Activated T-helper 1 cell treated with anti-CD3 and anti-CD28 coated beads, Interleukin-12 subunit alpha, Interleukin-12 subunit beta, Interleukin-2, Interleukin-4 antibody, amounts not matched to agents 30 ng/mL and 10 ng/mL and 1 ng/mL, durations not matched to agents 14 hours and 24 hours and 36 hours (primary cell): ENCODE results near the gene GUCD1. TPM values are rescaled to one million over a fixed set of nuclear protein-coding genes. Genes with fewer than 3 reads are reported as not detected.
"Not testable (repeated sequence)": the region's sequence is repeated elsewhere in the genome, so short reads cannot be mapped to it uniquely, and the experiment has no call there.

ENCODE experiments used
- DNase-seq: peaks from one replicate; pipeline ENCODE4 v3.0.0; 2021; ENCODE audit warnings: low spot score
- H3K27ac Mint-ChIP-seq: one replicate; pipeline ENCODE4 v1.8.0; 2021; ENCODE audit warnings: mild to moderate bottlenecking, mixed read lengths
- H3K27me3 Mint-ChIP-seq: one replicate; pipeline ENCODE4 v1.8.0; 2022; ENCODE audit warnings: mild to moderate bottlenecking, moderate library complexity, mixed read lengths; ENCODE audit not compliant: insufficient read depth
- H3K36me3 Mint-ChIP-seq: one replicate; pipeline ENCODE4 v1.8.0; 2021; ENCODE audit warnings: low read depth, mixed read lengths
- H3K4me1 Mint-ChIP-seq: one replicate; pipeline ENCODE4 v1.8.0; 2021; ENCODE audit warnings: low read depth, mixed read lengths
- H3K4me3 Mint-ChIP-seq: one replicate; pipeline ENCODE4 v1.8.0; 2021; ENCODE audit warnings: mild to moderate bottlenecking, moderate library complexity, mixed read lengths
- H3K9me3 Mint-ChIP-seq: one replicate; pipeline ENCODE4 v1.8.0; 2021; ENCODE audit warnings: mixed read lengths
- intact Hi-C: fragments of 100-400 bp; cut with micrococcal nuclease; formaldehyde crosslinking; loops from one replicate; pipeline ENCODE4 v1.15.1; 2024
- total RNA-seq: library from RNA; stranded (reverse); gene quantifications from 2 replicates; pipeline ENCODE4 v1.2.3, GENCODE V29; 2022

The GUCD1 gene
- total RNA-seq, 1 donor from 2014 or later, result 123 TPM

GRCh38 chr22:24594569-24595120 is 39.7 kb upstream of the GUCD1 start:
- Mint-ChIP-seq H3K9me3 (no peaks in the 10 kb centered on the region), H3K4me1 (peaks cover 4% of the 10 kb centered on the region), H3K36me3 (no peaks in the 10 kb centered on the region), H3K27me3 (peaks cover 6% of the 10 kb centered on the region), H3K27ac (no peak overlapping the region), H3K4me3 (peak overlapping the region; percentile 19)
- no peak for DNase-seq
- intact Hi-C loops, result no loop called here

- Mint-ChIP-seq H3K27ac (no peak overlapping the region), H3K27me3 (peaks cover 6% of the 10 kb centered on the region), H3K4me1 (peaks cover 2% of the 10 kb centered on the region), H3K9me3 (no peaks in the 10 kb centered on the region), H3K36me3 (no peaks in the 10 kb centered on the region), H3K4me3 (peak overlapping the region; percentile 75)
- no peak for DNase-seq
- intact Hi-C loops, result no loop called here
These were observed 39.1 kb upstream of the GUCD1 start for GRCh38 chr22:24593836-24594568.

- DNase-seq, intact Hi-C loops, H3K9me3 Mint-ChIP-seq, H3K36me3 Mint-ChIP-seq, H3K27ac Mint-ChIP-seq, H3K27me3 Mint-ChIP-seq, H3K4me1 Mint-ChIP-seq: not testable (repeated sequence)
- H3K4me3 Mint-ChIP-seq, result peak overlapping the region; percentile 75
These were observed 38.6 kb upstream of the GUCD1 start for GRCh38 chr22:24593559-24593835.

GRCh38 chr22:24592851-24593558 is 38.1 kb upstream of the GUCD1 start, which contains the start of gene LRRC75B:
LRRC75B (minus strand) TSS chr22:24593073; CDS start chr22:24593039, 34 bp downstream.
- no peaks in the 10 kb centered on the region for H3K4me1 Mint-ChIP-seq
- no peaks in the 10 kb centered on the region for H3K9me3 Mint-ChIP-seq
- intact Hi-C loops, result no loop called here
- DNase-seq, result peak; percentile 46
- no peaks in the 10 kb centered on the region for H3K36me3 Mint-ChIP-seq
- peak within 1 kb of the TSS; percentile 79 for H3K27ac Mint-ChIP-seq
- H3K27me3 Mint-ChIP-seq, result peaks cover 6% of the 10 kb centered on the region
- H3K4me3 Mint-ChIP-seq, result peak within 1 kb of the TSS; percentile 90

- DNase-seq, result no peak
- H3K27me3 Mint-ChIP-seq, result peaks cover 6% of the 10 kb centered on the region
- intact Hi-C loops, result no loop called here
- peak overlapping the region; percentile 79 for H3K27ac Mint-ChIP-seq
- H3K36me3 Mint-ChIP-seq, result no peaks in the 10 kb centered on the region
- H3K9me3 Mint-ChIP-seq, result no peaks in the 10 kb centered on the region
- H3K4me3 Mint-ChIP-seq, result peak overlapping the region; percentile 90
- H3K4me1 Mint-ChIP-seq, result no peaks in the 10 kb centered on the region
These were observed 37.3 kb upstream of the GUCD1 start for GRCh38 chr22:24592058-24592850.

GRCh38 chr22:24591286-24591830 is 36.4 kb upstream of the GUCD1 start:
- Mint-ChIP-seq H3K9me3 (no peaks in the 10 kb centered on the region), H3K27ac (no peak overlapping the region), H3K36me3 (no peaks in the 10 kb centered on the region), H3K4me1 (no peaks in the 10 kb centered on the region), H3K4me3 (peak overlapping the region; percentile 39), H3K27me3 (peaks cover 6% of the 10 kb centered on the region)
- intact Hi-C loops, result no loop called here
- DNase-seq, result no peak

GRCh38 chr22:24590596-24591173 is 35.7 kb upstream of the GUCD1 start:
- no peaks in the 10 kb centered on the region for H3K4me1 Mint-ChIP-seq
- H3K36me3 Mint-ChIP-seq, result no peaks in the 10 kb centered on the region
- H3K27me3 Mint-ChIP-seq, result peaks cover 6% of the 10 kb centered on the region
- no peak overlapping the region for H3K27ac Mint-ChIP-seq
- H3K4me3 Mint-ChIP-seq, result no peak overlapping the region
- no peaks in the 10 kb centered on the region for H3K9me3 Mint-ChIP-seq
- no peak for DNase-seq
- intact Hi-C loops, result no loop called here

GRCh38 chr22:24589518-24590030 is 34.6 kb upstream of the GUCD1 start:
- intact Hi-C loops, result no loop called here
- peaks cover 5% of the 10 kb centered on the region for H3K27me3 Mint-ChIP-seq

GRCh38 chr22:24588757-24589481 is 34.0 kb upstream of the GUCD1 start:
- intact Hi-C loops, result no loop called here
- Mint-ChIP-seq H3K27me3 (peaks cover 4% of the 10 kb centered on the region), H3K9me3 (no peaks in the 10 kb centered on the region), H3K27ac (no peak overlapping the region), H3K4me3 (no peak overlapping the region), H3K4me1 (no peaks in the 10 kb centered on the region), H3K36me3 (no peaks in the 10 kb centered on the region)
- no peak for DNase-seq

More at GRCh38 chr22:24589518-24590030, 34.6 kb upstream of the GUCD1 start:
- H3K27ac Mint-ChIP-seq, result no peak overlapping the region
- DNase-seq, result no peak
- no peaks in the 10 kb centered on the region for H3K9me3 Mint-ChIP-seq
- no peaks in the 10 kb centered on the region for H3K36me3 Mint-ChIP-seq
- H3K4me3 Mint-ChIP-seq, result no peak overlapping the region
- H3K4me1 Mint-ChIP-seq, result no peaks in the 10 kb centered on the region

- Mint-ChIP-seq H3K27me3 (peaks cover 3% of the 10 kb centered on the region), H3K36me3 (no peaks in the 10 kb centered on the region), H3K4me1 (no peaks in the 10 kb centered on the region), H3K4me3 (no peak overlapping the region), H3K27ac (no peak overlapping the region), H3K9me3 (no peaks in the 10 kb centered on the region)
- no peak for DNase-seq
- intact Hi-C loops, result no loop called here
These were observed 33.4 kb upstream of the GUCD1 start for GRCh38 chr22:24588381-24588756.

- no peak overlapping the region for H3K4me3 Mint-ChIP-seq
- H3K4me1 Mint-ChIP-seq, result no peaks in the 10 kb centered on the region
- H3K27me3 Mint-ChIP-seq, result no peaks in the 10 kb centered on the region
- H3K9me3 Mint-ChIP-seq, result no peaks in the 10 kb centered on the region
- H3K27ac Mint-ChIP-seq, result no peak overlapping the region
- intact Hi-C loops, result no loop called here
- no peak for DNase-seq
- H3K36me3 Mint-ChIP-seq, result no peaks in the 10 kb centered on the region
These were observed 33.0 kb upstream of the GUCD1 start for GRCh38 chr22:24587948-24588347.

- intact Hi-C loops, result no loop called here
- H3K9me3 Mint-ChIP-seq, result no peaks in the 10 kb centered on the region
- H3K4me1 Mint-ChIP-seq, result no peaks in the 10 kb centered on the region
- no peak overlapping the region for H3K4me3 Mint-ChIP-seq
- no peak overlapping the region for H3K27ac Mint-ChIP-seq
- no peak for DNase-seq
- H3K36me3 Mint-ChIP-seq, result no peaks in the 10 kb centered on the region
- H3K27me3 Mint-ChIP-seq, result no peaks in the 10 kb centered on the region
These were observed 32.3 kb upstream of the GUCD1 start for GRCh38 chr22:24587251-24587650.
